Suprapubic skin (tissue), 4 donors: ENCODE measurements around the gene CRB1. TPM values are rescaled to one million over a fixed set of nuclear protein-coding genes. Genes with fewer than 3 reads are reported as not detected.

Experiments used
- DNase-seq, 2 donors: peaks; one replicate each; pipeline ENCODE4 v3.0.0-alpha.2; 2019; ENCODE audit warnings: low spot score in 2 of 2
- H3K27ac ChIP-seq: fragments of 200-600 bp; sonication (generic); one replicate; pipeline ENCODE4 v1.5.1; 2019
- H3K27me3 ChIP-seq: fragments of 200-600 bp; sonication (generic); one replicate; pipeline ENCODE4 v1.5.1; 2019
- H3K36me3 ChIP-seq: fragments of 200-600 bp; sonication (generic); one replicate; pipeline ENCODE4 v1.5.1; 2019
- H3K4me1 ChIP-seq: fragments of 200-600 bp; sonication (generic); one replicate; pipeline ENCODE4 v1.5.1; 2019
- H3K4me3 ChIP-seq: fragments of 200-600 bp; sonication (generic); one replicate; pipeline ENCODE4 v1.5.1; 2019; ENCODE audit warnings: mild to moderate bottlenecking
- H3K9me3 ChIP-seq: fragments of 200-600 bp; sonication (generic); one replicate; pipeline ENCODE4 v1.5.1; 2019
- CTCF ChIP-seq, 2 donors: fragments of 200-600 bp in 1 of 2; fragments of 450-650 bp in 1 of 2; sonication (generic) in 1 of 2; IDR thresholded peaks; one replicate each; pipeline ENCODE4 v1.5.1; 2016 to 2019; ENCODE audit warnings: antibody characterized with exemption in 2 of 2, mild to moderate bottlenecking in 1 of 2, moderate library complexity in 1 of 2
- EP300 ChIP-seq: sonication (generic); formaldehyde crosslinking; IDR thresholded peaks from one replicate; pipeline ENCODE4 v1.6.1; 2017; ENCODE audit warnings: antibody characterized with exemption
- POLR2A ChIP-seq, 2 donors: fragments of 450-650 bp; IDR thresholded peaks; one replicate each; pipeline ENCODE4 v1.6.1; 2017; ENCODE audit warnings: antibody characterized with exemption in 2 of 2, mild to moderate bottlenecking in 2 of 2, moderate library complexity in 2 of 2
- POLR2AphosphoS5 ChIP-seq, 3 donors: sonication (generic); formaldehyde crosslinking; IDR thresholded peaks; one replicate each; pipeline ENCODE4 v1.6.1; 2017; ENCODE audit warnings: antibody characterized with exemption in 3 of 3
- WGBS: methylation state at CpG from one replicate; pipeline ENCODE4 v1.1.5; 2018; 5-methylcytosine and 5-hydroxymethylcytosine counted together
- total RNA-seq, 4 donors: library from RNA; depleted of rRNA; stranded (reverse); fragments of >200 nt; gene quantifications; one replicate each; pipeline ENCODE4 v1.1.0, GENCODE V29; 2016

Gene CRB1
- total RNA-seq, 4 donors from 2014 or later, result 0.16 TPM; not detected in 3

DNA sequence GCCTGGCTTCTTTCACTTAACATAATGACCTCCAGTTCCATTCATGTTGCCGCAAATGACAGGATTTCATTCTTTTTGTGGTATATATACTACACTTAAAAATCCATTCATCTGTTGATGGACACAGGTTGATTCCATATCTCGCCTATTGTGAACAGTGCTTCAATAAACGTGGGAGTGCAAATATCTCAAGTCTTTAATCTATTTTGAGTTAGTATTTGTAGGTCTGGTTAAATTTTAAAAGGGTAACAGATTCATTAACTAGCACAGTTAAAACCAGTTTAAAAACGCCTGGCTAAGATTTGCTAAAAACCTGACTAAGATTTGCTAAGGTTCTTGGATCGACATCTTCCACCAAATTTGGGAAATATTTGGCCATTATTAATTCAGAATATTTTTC, 45.7 kb downstream of the CRB1 start:
- WGBS, result 60% methylated on average over 5 of the region's 5 CpGs
- no peak for DNase-seq
- H3K27me3 ChIP-seq, result no peaks in the 10 kb centered on the region

GRCh38 chr1:197314682-197315081, 46.6 kb downstream of the CRB1 start:
- Histone ChIP-seq H3K36me3 (no peaks in the 10 kb centered on the region), H3K27ac (no peak overlapping the region), H3K4me3 (no peak overlapping the region), H3K4me1 (no peaks in the 10 kb centered on the region), H3K9me3 (no peaks in the 10 kb centered on the region), H3K27me3 (no peaks in the 10 kb centered on the region)
- no peak for DNase-seq
- TF ChIP-seq CTCF (IDR thresholded peaks at IDR 0.05), result no peak
- TF ChIP-seq EP300, result no peak
- no peak for TF ChIP-seq POLR2AphosphoS5 (IDR thresholded peaks at IDR 0.05)
- TF ChIP-seq POLR2A (IDR thresholded peaks at IDR 0.05), result no peak

More for the DNA sequence above, 45.7 kb downstream of the CRB1 start:
- Histone ChIP-seq H3K36me3 (no peaks in the 10 kb centered on the region), H3K4me1 (no peaks in the 10 kb centered on the region), H3K9me3 (no peaks in the 10 kb centered on the region), H3K4me3 (no peak overlapping the region), H3K27ac (no peak overlapping the region)
- TF ChIP-seq CTCF (IDR thresholded peaks at IDR 0.05) (no peak), EP300 (no peak), POLR2AphosphoS5 (IDR thresholded peaks at IDR 0.05) (no peak), POLR2A (IDR thresholded peaks at IDR 0.05) (no peak)

DNA sequence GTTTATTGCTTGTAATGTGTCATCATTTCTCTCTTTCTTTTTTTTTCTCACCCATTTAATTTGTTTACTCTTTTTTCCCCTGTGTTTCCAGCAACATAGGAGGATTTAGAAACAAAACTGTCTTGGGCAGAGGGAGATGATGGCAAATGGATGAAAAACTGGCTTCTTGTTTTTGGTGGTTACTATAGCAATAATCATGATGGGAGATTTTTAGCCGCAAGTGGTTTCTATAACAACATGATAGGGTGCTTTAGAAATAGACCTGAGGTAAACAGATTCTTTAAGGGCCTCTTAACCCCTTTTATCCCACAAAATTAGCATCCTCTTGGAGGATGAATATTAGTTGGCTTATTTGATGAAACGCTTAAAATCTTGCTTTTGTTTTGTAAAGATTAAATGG, 51.6 kb downstream of the CRB1 start:
- no peak overlapping the region for H3K4me3 ChIP-seq
- TF ChIP-seq CTCF (IDR thresholded peaks at IDR 0.05) (no peak), EP300 (no peak), POLR2AphosphoS5 (IDR thresholded peaks at IDR 0.05) (no peak)
- no peak overlapping the region for H3K27ac ChIP-seq
- no peaks in the 10 kb centered on the region for H3K9me3 ChIP-seq
- no peaks in the 10 kb centered on the region for H3K4me1 ChIP-seq
- no peak for DNase-seq
- H3K27me3 ChIP-seq, result no peaks in the 10 kb centered on the region
- WGBS, result 70% methylated on average over 2 of the region's 2 CpGs
- no peaks in the 10 kb centered on the region for H3K36me3 ChIP-seq

DNA sequence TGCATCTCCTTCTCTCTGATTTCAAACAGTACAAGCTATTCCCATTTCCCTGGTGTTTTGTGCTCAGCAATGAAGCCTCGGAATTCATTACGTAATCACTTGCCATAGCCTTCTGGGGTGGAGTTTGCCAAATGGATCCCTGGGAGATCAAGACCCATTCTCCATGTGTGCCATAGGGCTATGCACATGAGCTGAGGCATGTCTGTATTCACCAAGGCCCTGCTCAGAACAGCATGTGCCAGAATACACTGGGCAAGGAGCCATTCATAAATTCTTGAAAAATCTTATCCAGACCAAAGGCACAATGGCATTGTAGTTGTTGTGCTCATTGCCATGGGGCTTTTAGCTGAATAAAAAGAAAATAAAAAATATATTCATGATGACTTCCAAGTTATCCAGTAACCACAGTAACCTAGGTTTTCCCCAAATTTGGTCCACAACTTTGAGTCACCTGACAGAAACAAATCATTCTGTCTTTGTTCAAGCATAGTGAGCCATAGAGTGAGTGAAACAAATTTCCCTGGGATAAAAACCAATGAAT, 53.0 kb downstream of the CRB1 start:
- no peak for DNase-seq
- TF ChIP-seq CTCF (IDR thresholded peaks at IDR 0.05) (no peak), EP300 (no peak)
- H3K36me3 ChIP-seq, result no peaks in the 10 kb centered on the region
- no peak overlapping the region for H3K27ac ChIP-seq
- H3K9me3 ChIP-seq, result no peaks in the 10 kb centered on the region
- no peak overlapping the region for H3K4me3 ChIP-seq
- 13% methylated on average over 2 of the region's 2 CpGs for WGBS
- H3K4me1 ChIP-seq, result no peaks in the 10 kb centered on the region
- H3K27me3 ChIP-seq, result no peaks in the 10 kb centered on the region

GRCh38 chr1:197321811-197322210, 53.8 kb downstream of the CRB1 start:
- Histone ChIP-seq H3K36me3 (no peaks in the 10 kb centered on the region), H3K4me1 (no peaks in the 10 kb centered on the region), H3K9me3 (no peaks in the 10 kb centered on the region), H3K4me3 (no peak overlapping the region), H3K27ac (no peak overlapping the region), H3K27me3 (no peaks in the 10 kb centered on the region)
- no peak for DNase-seq
- no peak for TF ChIP-seq POLR2AphosphoS5 (IDR thresholded peaks at IDR 0.05)
- TF ChIP-seq CTCF (IDR thresholded peaks at IDR 0.05), result no peak
- 85% methylated on average over 2 of the region's 2 CpGs for WGBS
